GM19043 (cell line): ENCODE results near the gene SLC16A8.
"Not testable (repeated sequence)": the region's sequence is repeated elsewhere in the genome, so short reads cannot be mapped to it uniquely, and the experiment has no call there.

ENCODE experiments used
- ATAC-seq: cut with Tn5 transposase; IDR thresholded peaks from one replicate; pipeline ENCODE4 v1.9.1; 2021; ENCODE audit warnings: low read depth; ENCODE audit not compliant: unreplicated experiment

The SLC16A8 gene

GRCh38 chr22:38083931-38084631 is at the start of gene SLC16A8:
Gene SLC16A8 (minus strand): TSS chr22:38084184. CDS start chr22:38082873, 1,311 bp downstream.
- no peak for ATAC-seq

DNA sequence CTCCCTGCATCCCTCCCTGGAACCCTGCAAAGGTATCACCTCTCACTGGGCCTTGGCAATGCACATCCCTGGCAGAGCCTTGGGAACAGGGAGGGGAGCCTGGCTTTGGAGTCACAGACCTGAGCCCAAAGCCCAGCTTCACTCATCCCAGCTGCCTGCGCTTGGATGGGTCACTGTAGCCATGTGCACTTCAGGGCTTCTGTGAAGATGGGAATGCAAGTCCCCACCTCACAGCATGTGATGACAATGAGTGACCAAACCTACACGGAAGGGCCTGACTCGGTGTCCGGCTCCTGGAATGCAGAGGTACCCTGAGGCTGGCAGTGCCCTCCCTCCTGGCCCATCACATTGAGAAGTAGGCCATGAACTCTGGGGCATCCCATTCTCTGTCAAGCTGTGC is 49.3 kb upstream of the SLC16A8 start:
- ATAC-seq = no peak

DNA sequence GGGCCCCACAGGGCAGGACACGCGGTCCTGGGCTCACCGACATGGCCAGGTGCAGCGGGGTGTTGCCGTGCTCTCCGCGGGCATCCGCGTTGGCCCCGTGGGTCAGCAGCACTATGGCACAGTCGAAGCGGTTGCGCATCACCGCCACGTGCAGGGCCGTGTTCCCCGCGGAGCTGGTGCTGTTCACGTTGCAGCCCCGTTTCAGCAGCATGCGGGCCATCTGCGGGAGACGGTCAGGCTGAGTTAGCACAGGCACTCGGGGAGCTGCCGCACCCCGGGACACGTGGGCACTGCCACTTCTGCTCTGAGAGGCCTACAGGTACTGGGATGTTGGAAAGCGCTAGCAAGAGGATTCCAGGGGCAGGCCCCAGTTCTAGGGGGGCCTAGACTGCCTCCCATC is 48.8 kb upstream of the SLC16A8 start:
- ATAC-seq = no peak

GRCh38 chr22:38132136-38132535 is 48.2 kb upstream of the SLC16A8 start:
- ATAC-seq = no peak

DNA sequence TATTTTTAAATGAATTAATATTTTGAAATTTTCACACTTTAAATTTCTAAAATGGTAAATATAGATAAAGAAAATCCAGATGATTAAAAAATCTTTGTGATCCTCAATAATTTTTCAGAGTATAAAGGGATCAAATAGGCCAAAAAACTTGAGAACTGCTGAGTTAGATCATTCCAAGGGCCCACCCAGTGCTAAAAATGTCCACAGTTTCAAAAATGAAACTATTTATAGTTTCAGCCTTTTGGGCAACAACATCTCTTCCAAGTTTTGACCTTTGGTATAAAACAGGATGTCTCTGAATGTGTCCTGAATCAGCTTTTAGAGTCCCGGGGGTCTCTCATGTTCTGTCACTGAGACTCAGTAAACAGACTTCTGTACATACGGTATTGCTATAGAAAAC is 47.4 kb upstream of the SLC16A8 start:
- no peak for ATAC-seq

- no peak for ATAC-seq
Observed at GRCh38 chr22:38129856-38130255, 45.9 kb upstream of the SLC16A8 start.

DNA sequence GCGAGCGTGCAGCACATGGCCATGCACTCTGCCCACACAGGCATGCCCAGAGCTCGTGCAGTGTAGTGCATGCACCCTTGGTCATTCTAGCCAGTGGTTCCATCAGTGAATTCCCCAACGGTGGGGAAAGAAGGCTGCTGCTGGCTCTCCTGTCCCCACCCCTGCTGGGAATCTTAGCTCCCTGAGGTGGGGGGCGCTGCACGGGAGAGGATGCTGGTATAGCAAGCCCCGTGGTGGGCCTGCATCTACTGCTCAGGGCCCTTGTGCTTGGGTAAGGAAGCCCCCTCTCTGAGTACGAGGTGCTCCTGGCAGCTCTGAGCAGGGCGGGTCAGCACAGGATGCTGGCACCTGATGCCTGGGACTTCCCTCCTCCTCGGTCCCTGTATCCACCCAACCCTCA is 45.0 kb upstream of the SLC16A8 start:
- no peak for ATAC-seq

GRCh38 chr22:38127869-38128268 is 43.9 kb upstream of the SLC16A8 start:
- ATAC-seq = no peak

- no peak for ATAC-seq
Observed at GRCh38 chr22:38126928-38127668, 43.1 kb upstream of the SLC16A8 start.

DNA sequence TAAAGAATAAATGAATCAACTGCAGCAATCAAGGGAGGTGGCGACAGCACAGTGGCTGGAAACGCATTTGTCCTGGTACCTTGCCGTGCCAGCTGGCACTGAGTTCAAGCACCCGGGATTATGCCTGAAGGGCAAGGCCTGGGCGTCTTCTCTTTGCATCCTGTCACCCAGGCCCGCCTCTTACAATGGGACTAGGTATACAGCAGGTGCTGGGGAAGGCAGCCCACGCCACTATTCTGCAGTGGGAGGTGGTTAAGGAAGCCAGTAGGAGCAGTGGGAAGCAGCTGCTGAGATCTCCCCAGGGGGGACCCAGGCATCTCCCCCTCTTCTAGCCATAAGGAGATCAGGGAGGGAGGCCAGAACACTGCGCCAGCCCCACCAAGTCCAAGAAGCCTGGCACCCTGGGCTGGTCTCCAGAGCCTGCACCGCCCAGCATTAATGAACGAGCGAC is 41.8 kb upstream of the SLC16A8 start:
- ATAC-seq = no peak

DNA sequence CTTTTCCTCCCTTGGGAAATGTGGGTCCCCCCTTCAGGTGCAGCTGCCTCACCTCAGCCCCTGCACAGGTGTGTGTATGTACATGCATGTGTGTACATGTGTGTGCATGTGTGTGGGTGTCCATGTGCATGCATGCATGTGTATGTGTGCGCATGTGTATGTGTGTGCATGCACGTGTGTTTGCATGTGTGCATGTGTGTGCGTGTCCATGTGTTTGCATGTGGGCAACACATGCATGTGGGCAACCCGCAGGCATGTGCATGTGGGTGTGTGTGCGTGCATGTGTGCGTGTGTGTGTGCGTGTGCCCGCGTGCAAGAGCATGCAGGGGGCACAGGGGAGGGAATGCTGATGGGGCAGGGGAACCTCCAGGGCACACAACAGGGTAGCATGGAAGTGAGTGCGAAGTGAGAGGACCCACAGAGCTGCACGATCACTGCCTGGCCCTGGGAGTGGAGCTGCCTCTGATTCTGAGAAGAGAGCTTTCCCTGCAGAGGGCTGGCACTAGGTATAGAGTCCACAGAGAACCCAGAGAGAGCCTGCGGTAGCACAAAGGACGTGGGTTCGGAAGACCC is 41.1 kb upstream of the SLC16A8 start:
- ATAC-seq = no peak

GRCh38 chr22:38124236-38124974 is 40.4 kb upstream of the SLC16A8 start:
- no peak for ATAC-seq

- no peak for ATAC-seq
Observed at GRCh38 chr22:38122616-38123015, 38.6 kb upstream of the SLC16A8 start.

DNA sequence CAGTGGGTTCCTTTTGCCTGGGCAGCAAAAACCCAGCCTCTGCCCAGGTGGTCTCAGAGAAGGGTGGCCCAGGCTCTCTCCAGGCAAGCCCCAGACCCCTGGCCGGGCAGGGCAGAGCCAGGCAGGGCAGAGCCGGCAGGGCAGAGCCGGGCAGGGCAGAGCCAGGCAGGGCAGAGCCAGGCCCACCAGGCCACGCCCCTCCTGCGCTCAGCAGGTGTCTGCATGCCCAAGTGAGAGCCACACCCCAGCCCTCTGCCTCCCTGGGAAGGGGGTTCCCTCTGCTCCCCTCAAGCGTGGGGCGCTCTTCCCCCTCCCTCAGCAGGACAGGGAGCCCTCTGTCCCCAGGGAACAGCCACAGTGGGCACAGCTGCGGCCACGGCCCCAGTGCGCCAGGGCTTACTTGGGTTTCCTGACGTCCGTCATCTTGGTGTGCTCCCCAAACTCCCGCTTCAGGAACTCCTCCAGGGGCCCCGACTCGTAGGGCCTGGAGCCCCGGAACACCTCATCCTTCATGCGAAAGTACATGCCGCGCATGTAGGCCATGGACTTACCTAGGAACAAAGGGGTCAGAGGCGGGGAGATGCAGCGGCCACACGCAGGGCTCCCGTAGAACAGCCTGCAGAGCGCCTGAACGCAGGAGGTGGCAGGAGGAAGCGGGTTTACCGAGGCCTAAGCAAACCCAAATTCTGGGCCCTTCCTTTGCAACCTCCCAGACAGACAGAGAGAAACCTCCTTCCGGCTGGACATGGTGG is 36.6 kb upstream of the SLC16A8 start:
- no peak for ATAC-seq

GRCh38 chr22:38118747-38119146 is 34.8 kb upstream of the SLC16A8 start:
- not testable (repeated sequence) for ATAC-seq

GRCh38 chr22:38118182-38118581 is 34.2 kb upstream of the SLC16A8 start:
- ATAC-seq = no peak

DNA sequence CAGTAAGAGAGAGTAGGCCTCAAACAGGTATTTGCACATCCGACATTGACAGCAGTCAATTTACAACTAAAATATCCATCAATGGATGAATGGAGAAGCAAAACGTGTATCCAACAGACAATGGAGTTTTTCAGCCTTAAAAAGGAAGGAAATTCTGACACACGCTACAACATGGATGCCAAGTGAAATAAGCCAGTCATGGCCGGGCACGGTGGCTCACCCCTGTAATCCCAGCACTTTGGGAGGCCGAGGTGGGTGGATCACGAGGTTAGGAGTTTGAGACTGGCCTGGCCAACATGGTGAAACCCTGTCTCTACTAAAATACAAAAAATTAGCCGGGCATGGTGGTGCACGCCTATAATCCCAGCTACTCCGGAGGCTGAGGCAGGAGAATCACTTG is 33.6 kb upstream of the SLC16A8 start:
- ATAC-seq = not testable (repeated sequence)

DNA sequence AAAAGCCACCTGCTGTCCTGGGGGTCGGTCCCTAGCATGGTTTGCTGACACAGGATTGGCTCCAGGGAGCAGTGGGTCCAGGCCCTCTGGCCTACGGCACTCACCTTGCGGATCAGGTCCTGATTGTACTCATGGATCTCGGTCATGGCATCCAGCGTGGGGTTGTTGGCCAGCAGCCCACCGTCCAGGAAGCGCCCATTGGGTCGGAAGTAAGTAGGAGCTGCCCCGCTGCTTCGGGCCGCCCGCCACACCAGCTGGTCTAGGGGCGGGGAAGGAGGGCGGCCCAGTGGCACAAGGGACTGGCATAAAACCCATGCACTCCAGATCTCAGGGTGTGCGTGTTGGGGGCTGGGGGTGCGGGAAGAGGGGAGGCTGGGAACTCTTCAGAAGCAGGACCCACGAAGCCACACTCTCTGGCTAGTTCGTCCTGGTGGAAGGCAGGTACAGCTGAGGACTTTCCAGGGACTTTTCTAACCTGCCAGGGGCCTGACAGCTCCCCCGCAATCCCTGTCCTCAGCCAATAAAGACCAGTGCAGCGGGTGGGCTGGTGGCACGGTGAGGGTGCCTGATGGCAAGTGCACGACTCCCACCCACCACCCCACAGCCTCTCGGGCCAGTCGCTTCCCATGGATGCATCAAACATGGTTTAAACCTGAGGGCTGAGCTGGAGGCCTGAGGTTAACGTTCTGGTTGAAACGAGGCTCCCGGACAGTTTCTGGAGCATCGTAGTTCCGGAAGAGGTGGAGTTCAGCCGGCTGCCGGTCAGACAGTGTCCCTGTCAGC is 31.6 kb upstream of the SLC16A8 start:
- no peak for ATAC-seq
